GM19025 (cell line): ENCODE results near the gene SNF8.

Experiments used
- ATAC-seq: cut with Tn5 transposase; IDR thresholded peaks from one replicate; pipeline ENCODE4 v1.9.1; 2021; ENCODE audit warnings: mild to moderate bottlenecking, low read depth, moderate library complexity; ENCODE audit not compliant: unreplicated experiment

SNF8 gene

DNA sequence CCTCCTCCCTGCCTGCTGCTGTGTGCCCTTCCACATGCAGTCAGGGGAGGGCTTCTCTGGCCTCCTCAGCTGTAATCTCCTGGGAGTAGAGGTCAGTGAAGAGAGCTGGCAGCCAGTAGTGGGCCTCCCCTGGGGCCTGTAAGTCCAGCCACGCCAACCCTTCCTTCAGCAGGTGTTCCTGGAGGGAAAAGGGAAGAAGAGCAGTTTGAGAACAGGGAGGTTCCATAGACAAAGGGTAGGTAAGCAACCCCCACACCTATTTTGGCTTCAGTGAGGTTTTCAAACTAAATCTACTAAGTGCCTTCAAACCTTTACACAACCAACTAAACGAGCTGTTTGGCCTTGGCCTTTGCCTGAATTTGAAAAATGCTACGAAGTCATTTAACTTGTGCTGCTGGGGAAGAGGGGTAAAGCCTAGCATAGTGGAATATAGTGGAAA is 14.2 kb downstream of the SNF8 start:
- no peak for ATAC-seq

DNA sequence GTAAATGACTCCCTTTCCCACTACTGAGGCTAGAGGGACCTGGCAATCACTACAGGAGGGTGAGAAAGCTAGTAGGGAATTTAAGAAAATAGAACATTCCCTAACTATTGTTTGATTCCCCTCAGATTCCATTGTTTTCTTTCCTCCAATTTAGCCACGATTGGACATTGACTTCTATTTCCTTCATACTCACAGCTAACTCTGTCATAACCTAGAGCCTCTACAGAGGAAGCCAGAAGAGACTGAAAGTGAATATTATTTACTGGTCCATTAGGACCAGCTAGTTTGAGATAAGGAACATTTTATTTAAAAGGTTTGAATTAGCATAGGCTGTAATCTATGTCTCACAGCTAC is 14.9 kb downstream of the SNF8 start:
- ATAC-seq: no peak

DNA sequence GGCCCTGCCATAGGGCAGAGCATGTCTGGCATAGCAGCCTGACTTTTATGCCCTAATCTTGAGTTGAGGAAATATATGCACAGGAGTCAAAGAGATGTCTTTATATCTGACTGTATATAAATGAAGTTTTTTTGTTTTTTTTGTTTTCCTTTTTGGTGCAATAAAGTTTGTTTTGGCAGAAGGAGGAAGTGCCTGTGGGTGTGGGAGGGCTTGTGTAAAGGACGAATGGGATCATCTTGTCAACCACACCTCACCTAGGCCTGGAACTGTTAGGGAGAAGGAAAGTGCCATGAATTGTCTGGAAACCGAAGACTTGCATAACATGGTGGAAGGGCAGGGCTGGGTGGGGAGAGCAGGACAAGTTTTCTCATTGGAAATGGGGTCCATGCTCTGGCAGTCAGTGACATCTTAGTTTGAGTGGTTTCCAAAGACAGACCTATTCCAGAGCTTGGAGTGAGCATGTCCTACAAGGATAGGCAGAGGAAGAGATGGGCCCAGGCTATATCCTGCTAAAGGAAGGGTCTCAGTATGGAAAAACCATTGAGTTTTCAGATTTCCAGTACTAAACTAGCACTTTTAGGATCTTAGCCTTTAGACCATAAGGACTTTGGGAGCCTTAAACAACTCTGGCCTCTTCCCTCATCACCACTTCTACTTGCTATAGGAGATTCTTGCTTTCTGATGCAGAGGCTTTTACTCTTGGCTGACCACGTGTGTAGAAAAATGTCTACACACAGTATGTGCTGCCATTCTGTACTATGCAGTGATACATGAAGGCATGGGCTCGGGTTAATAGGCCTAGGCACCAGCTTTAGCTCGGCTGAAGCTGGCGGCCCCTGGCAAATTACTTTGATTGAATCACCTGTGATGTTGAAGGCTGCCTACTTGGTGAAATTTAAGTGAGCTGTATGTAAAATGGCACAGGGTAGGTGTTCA is 15.5 kb downstream of the SNF8 start:
- no peak for ATAC-seq

- ATAC-seq: no peak
Observed at GRCh38 chr17:48927978-48928745, 16.5 kb downstream of the SNF8 start.

DNA sequence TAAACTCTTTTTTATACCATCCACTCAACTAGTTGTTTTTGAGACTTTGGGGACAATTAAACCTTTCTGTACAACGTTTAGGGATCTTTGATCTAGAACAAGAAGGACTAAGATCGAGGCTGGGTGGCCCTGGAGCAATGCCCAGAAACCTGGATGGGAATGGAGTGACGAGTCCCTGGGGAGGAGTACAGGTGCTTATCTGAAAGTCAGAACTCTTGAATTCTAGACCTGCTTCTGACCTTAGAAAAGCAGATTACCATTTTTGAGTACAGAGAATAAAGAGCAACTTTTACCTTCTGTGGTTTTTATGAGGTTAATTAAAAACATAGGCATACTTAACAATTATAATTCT is 18.7 kb downstream of the SNF8 start:
- no peak for ATAC-seq

- ATAC-seq: no peak
Observed at GRCh38 chr17:48925251-48925990, 19.2 kb downstream of the SNF8 start.

GRCh38 chr17:48915459-48916282 is 29.0 kb downstream of the SNF8 start:
- peak; percentile 74 for ATAC-seq

- no peak for ATAC-seq
Observed at GRCh38 chr17:48912476-48912875, 32.2 kb downstream of the SNF8 start.

DNA sequence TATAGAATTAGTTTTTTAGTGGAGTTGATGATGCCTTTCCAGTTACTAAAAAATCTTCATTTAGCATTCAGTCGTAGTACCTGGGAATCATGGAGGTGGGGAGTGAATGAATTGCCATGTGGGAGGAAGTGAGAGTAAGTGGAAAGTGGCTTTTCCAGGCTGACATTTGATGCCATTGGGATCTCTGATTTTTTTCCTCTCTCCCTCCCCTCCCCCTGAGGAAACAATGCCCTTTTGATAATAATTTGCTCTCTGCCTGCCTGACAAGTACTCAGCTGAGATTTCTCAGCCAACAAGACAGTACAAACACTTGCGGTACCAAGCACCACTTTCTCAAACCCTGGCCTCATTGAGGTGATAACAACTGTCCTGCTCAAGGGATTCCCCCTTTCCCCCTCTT is 34.3 kb downstream of the SNF8 start:
- no peak for ATAC-seq

- no peak for ATAC-seq
Observed at GRCh38 chr17:48909783-48910182, 34.9 kb downstream of the SNF8 start.

- ATAC-seq: peak; percentile 32
Observed at GRCh38 chr17:48908853-48909394, 35.7 kb downstream of the SNF8 start.

GRCh38 chr17:48908047-48908843 is 36.4 kb downstream of the SNF8 start, which contains the start of gene UBE2Z:
Gene UBE2Z, plus strand, starts transcription at chr17:48908407. Its CDS starts 97 bp downstream, at chr17:48908504.
- ATAC-seq: peak; percentile 76

GRCh38 chr17:48907713-48908046 is 37.0 kb downstream of the SNF8 start:
- no peak for ATAC-seq

GRCh38 chr17:48905987-48906515 is 38.6 kb downstream of the SNF8 start:
- no peak for ATAC-seq

DNA sequence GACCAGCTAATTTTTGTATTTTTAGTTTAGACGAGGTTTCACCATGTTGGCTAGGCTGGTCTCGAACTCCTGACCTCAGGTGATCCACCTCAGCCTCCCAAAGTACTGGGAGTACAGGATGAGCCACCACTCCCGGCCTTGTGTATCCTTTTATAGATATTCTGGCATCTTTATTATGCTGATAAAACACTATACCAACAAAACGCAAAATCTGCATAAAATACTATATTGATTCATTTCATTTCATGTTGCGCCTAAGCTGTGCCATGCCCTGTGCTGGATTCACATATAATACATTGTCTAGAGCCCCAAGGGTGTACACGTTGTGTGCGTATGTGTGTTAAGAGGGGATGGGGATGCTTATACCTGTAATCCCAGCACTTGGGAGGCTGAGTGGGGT is 40.2 kb downstream of the SNF8 start:
- ATAC-seq: no peak

DNA sequence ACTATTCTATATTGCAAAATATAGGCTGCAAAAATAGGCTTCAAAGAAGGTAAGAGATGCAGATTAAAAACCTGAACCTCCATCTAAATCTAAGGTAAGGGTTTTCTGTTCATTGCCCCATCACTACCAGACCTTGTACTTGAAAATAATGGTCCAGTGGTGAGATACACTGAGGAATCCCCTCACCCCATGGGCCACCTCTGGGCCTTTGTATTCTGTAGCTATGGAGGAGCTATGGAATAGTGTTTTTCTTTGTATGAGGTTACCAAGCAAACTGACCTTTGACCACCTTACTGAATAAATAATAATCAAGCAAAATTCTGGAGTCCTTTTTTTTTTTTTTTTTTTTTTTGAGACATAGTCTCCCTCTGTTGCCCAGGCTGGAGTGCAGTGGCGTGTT is 41.2 kb downstream of the SNF8 start:
- no peak for ATAC-seq

DNA sequence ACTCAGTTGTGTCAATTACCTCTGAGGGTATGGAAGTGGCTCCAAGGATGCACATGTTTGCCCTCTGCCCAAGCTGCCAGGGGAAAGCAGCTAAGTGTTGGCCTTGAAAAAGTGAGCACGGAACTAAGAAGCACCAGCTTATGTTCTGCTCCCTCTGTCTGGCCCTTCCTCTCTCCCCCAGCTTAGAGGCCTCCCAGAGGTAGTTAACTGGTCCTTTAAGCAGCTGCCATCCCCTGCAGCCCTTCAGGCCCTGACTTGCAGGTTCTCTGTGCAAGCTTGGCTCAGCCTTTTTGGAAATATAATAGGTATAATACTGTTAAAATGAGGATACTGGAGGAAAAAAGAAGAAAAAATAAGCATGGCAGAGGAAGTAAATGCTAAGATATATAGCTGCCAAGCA is 43.4 kb downstream of the SNF8 start:
- ATAC-seq: no peak

- no peak for ATAC-seq
Observed at GRCh38 chr17:48894886-48895285, 49.8 kb downstream of the SNF8 start.
